Measurements from ENCODE around the gene MGA.

DNA sequence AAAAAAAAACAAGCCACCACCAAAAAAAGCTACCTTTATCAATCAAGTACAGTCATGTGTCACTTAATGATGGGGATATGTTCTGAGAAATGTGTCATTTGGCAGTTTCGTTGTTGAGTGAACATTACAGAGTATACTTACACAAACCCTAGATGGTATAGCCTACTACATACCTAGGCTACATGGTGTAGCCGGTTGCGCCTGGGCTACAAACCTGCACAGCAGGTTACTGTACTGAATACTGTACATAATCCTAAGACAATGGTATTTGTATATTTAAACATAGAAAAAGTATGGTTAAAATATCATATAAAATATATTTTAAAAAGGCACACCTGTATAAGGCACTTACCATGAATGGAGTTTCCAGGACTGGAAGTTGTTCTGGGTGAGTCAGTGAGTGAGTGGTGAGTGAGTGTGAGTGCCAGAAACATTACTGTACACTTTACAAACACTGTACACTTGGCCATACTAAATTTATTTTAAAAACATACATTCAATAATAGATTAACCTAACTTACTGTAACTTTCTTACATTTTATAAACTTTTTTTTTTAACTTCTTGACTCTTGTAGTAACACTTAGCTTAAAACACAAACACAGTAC, 141.7 kb downstream of the MGA start:
- TF ChIP-seq, protein P1, sequence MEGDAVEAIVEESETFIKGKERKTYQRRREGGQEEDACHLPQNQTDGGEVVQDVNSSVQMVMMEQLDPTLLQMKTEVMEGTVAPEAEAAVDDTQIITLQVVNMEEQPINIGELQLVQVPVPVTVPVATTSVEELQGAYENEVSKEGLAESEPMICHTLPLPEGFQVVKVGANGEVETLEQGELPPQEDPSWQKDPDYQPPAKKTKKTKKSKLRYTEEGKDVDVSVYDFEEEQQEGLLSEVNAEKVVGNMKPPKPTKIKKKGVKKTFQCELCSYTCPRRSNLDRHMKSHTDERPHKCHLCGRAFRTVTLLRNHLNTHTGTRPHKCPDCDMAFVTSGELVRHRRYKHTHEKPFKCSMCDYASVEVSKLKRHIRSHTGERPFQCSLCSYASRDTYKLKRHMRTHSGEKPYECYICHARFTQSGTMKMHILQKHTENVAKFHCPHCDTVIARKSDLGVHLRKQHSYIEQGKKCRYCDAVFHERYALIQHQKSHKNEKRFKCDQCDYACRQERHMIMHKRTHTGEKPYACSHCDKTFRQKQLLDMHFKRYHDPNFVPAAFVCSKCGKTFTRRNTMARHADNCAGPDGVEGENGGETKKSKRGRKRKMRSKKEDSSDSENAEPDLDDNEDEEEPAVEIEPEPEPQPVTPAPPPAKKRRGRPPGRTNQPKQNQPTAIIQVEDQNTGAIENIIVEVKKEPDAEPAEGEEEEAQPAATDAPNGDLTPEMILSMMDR (optimal IDR thresholded peaks at IDR 0.05 in 1 of 3, IDR thresholded peaks at IDR 0.05 in 1 of 3, conservative IDR thresholded peaks at IDR 0.05 in 1 of 3; ENCODE audit: extremely low read depth in 1 of 3, insufficient read depth in 2 of 3, low read length in 3 of 3): no peak
- TF ChIP-seq EZH2 (IDR thresholded peaks at IDR 0.05; ENCODE audit: low read length): no peak

Data from keratinocyte (primary cell).